IMR-90 (cell line): Measurements from ENCODE around the gene ZNF621.

Experiments
- CEBPB ChIP-seq: IDR thresholded peaks from 2 replicates; pipeline ENCODE4 v1.6.1; 2012; ENCODE audit warnings: low read depth, low read length, improper control_type of control experiment
- CTCF ChIP-seq: conservative IDR thresholded peaks from 2 replicates; pipeline ENCODE4 v1.5.1; 2012; ENCODE audit warnings: mild to moderate bottlenecking, low read depth, low read length, improper control_type of control experiment
- ELK1 ChIP-seq: fragments of 150-350 bp; IDR thresholded peaks from 2 replicates; pipeline ENCODE4 v1.6.1; 2016; ENCODE audit warnings: low read depth, mild to moderate bottlenecking, low read length, moderate library complexity, borderline replicate concordance
- MXI1 ChIP-seq: IDR thresholded peaks from 2 replicates; pipeline ENCODE4 v1.6.1; 2012; ENCODE audit warnings: low read depth, mild to moderate bottlenecking, low read length, moderate library complexity, borderline replicate concordance
- POLR2A ChIP-seq: IDR thresholded peaks from 2 replicates; pipeline ENCODE4 v1.6.1; 2012; ENCODE audit warnings: mild to moderate bottlenecking, low read depth, low read length
- RAD21 ChIP-seq: IDR thresholded peaks from 2 replicates; pipeline ENCODE4 v1.6.1; 2012; ENCODE audit warnings: low read length, improper control_type of control experiment
- RFX5 ChIP-seq: IDR thresholded peaks from 2 replicates; pipeline ENCODE4 v1.8.0; 2012; ENCODE audit warnings: low read depth, mild to moderate bottlenecking, low read length, moderate library complexity
- SMC3 ChIP-seq: fragments of 150-350 bp; IDR thresholded peaks from 2 replicates; pipeline ENCODE4 v1.6.1; 2016; ENCODE audit warnings: low read depth, mild to moderate bottlenecking, antibody characterized with exemption, low read length, moderate library complexity
- TF ChIP-seq, protein P1 (sequence below): fragments of 150-350 bp; IDR thresholded peaks from 2 replicates; pipeline ENCODE4 v1.6.1; 2017; ENCODE audit warnings: mild to moderate bottlenecking, antibody characterized with exemption, low read length, low read depth

GRCh38 chr3:40490916-40491315 lies 33.8 kb upstream of the ZNF621 start:
- TF ChIP-seq CTCF (no peak), CEBPB (no peak), POLR2A (no peak), SMC3 (no peak), RFX5 (no peak), RAD21 (no peak), ELK1 (no peak), MXI1 (no peak)
- TF ChIP-seq, protein P1, sequence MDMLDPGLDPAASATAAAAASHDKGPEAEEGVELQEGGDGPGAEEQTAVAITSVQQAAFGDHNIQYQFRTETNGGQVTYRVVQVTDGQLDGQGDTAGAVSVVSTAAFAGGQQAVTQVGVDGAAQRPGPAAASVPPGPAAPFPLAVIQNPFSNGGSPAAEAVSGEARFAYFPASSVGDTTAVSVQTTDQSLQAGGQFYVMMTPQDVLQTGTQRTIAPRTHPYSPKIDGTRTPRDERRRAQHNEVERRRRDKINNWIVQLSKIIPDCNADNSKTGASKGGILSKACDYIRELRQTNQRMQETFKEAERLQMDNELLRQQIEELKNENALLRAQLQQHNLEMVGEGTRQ: no peak
